ENCODE data around the gene XPO1.
"Not testable (repeated sequence)": the region's sequence is repeated elsewhere in the genome, so short reads cannot be mapped to it uniquely, and the experiment has no call there.

The XPO1 gene

GRCh38 chr2:61538200-61538919, at the start of gene XPO1:
TSS of gene XPO1 (minus strand) at chr2:61538356. CDS start at chr2:61533897, 4,459 bp downstream.
- DNase-seq: peak; percentile 100

GRCh38 chr2:61586928-61587327, 48.8 kb upstream of the XPO1 start:
- DNase-seq: not testable (repeated sequence)

- DNase-seq: no peak
Measured at GRCh38 chr2:61585383-61585782, 47.2 kb upstream of the XPO1 start.

GRCh38 chr2:61584368-61584767, 46.2 kb upstream of the XPO1 start:
- not testable (repeated sequence) for DNase-seq

GRCh38 chr2:61582165-61582564, 44.0 kb upstream of the XPO1 start:
- no peak for DNase-seq

GRCh38 chr2:61581716-61582115, 43.6 kb upstream of the XPO1 start:
- DNase-seq: no peak

- no peak for DNase-seq
Measured at GRCh38 chr2:61575447-61575859, 37.3 kb upstream of the XPO1 start.

GRCh38 chr2:61566566-61566965, 28.4 kb upstream of the XPO1 start:
- DNase-seq: no peak

GRCh38 chr2:61562615-61563014, 24.5 kb upstream of the XPO1 start:
- no peak for DNase-seq

GRCh38 chr2:61558160-61558559, 20.0 kb upstream of the XPO1 start:
- DNase-seq: no peak

GRCh38 chr2:61557381-61557780, 19.2 kb upstream of the XPO1 start:
- DNase-seq: no peak

GRCh38 chr2:61554604-61555003, 16.4 kb upstream of the XPO1 start:
- DNase-seq: no peak

- DNase-seq: no peak
Measured at GRCh38 chr2:61550375-61551209, 12.4 kb upstream of the XPO1 start.

- DNase-seq: no peak
Measured at GRCh38 chr2:61549546-61549945, 11.4 kb upstream of the XPO1 start.

GRCh38 chr2:61543062-61543461, 4.9 kb upstream of the XPO1 start:
- DNase-seq: no peak

- DNase-seq: not testable (repeated sequence)
Measured at GRCh38 chr2:61540167-61540566, 2.0 kb upstream of the XPO1 start.

GRCh38 chr2:61538920-61539520, 864 bp upstream of the XPO1 start:
- DNase-seq: no peak

GRCh38 chr2:61537950-61538199, 281 bp downstream of the XPO1 start:
- no peak for DNase-seq

- DNase-seq: no peak
Measured at GRCh38 chr2:61537277-61537949, 743 bp downstream of the XPO1 start.

- peak; percentile 45 to 58 for DNase-seq
Measured at GRCh38 chr2:61536572-61537276, 1.4 kb downstream of the XPO1 start.

- DNase-seq: no peak
Measured at GRCh38 chr2:61536180-61536571, 2.0 kb downstream of the XPO1 start.

GRCh38 chr2:61535449-61535848, 2.7 kb downstream of the XPO1 start:
- DNase-seq: no peak

- DNase-seq: no peak
Measured at GRCh38 chr2:61534926-61535325, 3.2 kb downstream of the XPO1 start.
